Coronary artery (tissue), 2 donors: ENCODE data around the gene MYBPHL.
"Not testable (repeated sequence)": the region's sequence is repeated elsewhere in the genome, so short reads cannot be mapped to it uniquely, and the experiment has no call there.

ENCODE experiments used
- DNase-seq: peaks from one replicate; pipeline ENCODE4 v3.0.0-alpha.2; 2017; ENCODE audit warnings: low spot score
- H3K27ac ChIP-seq, 2 donors: fragments of 200-600 bp; sonication (generic); one replicate each; pipeline ENCODE4 v1.5.1; 2016 to 2019
- H3K4me3 ChIP-seq: fragments of 200-600 bp; sonication (generic); 2 replicates; pipeline ENCODE4 v1.5.1; 2016; ENCODE audit warnings: mild to moderate bottlenecking, moderate library complexity
- CTCF ChIP-seq: fragments of 200-600 bp; sonication (generic); IDR thresholded peaks from one replicate; pipeline ENCODE4 v1.5.1; 2019; ENCODE audit warnings: antibody characterized with exemption

MYBPHL gene

GRCh38 chr1:109309347-109309746 is 2.5 kb upstream of the MYBPHL start:
- no peak overlapping the region for H3K4me3 ChIP-seq
- no peak for TF ChIP-seq CTCF
- no peak for DNase-seq
- H3K27ac ChIP-seq = no peak overlapping the region

GRCh38 chr1:109307274-109308021 is 637 bp upstream of the MYBPHL start:
- Histone ChIP-seq H3K4me3 (no peak overlapping the region), H3K27ac (peak overlapping the region in 1 of 2 donors; percentile 46)
- no peak for DNase-seq
- no peak for TF ChIP-seq CTCF

GRCh38 chr1:109305991-109306390 is 820 bp downstream of the MYBPHL start:
- DNase-seq, H3K4me3 ChIP-seq: not testable (repeated sequence)
- H3K27ac ChIP-seq = peak overlapping the region in 1 of 2 donors; percentile 46

- no peak for TF ChIP-seq CTCF
- H3K27ac ChIP-seq = peak overlapping the region in 1 of 2 donors; percentile 12
- no peak for DNase-seq
- no peak overlapping the region for H3K4me3 ChIP-seq
Observed at GRCh38 chr1:109304226-109304920, 2.4 kb downstream of the MYBPHL start.

GRCh38 chr1:109301874-109302273 is 4.9 kb downstream of the MYBPHL start:
- DNase-seq = no peak
- Histone ChIP-seq H3K27ac (no peak overlapping the region), H3K4me3 (no peak overlapping the region)
- no peak for TF ChIP-seq CTCF

GRCh38 chr1:109300650-109301151 is 6.1 kb downstream of the MYBPHL start:
- TF ChIP-seq CTCF = no peak
- DNase-seq = no peak
- Histone ChIP-seq H3K27ac (no peak overlapping the region), H3K4me3 (no peak overlapping the region)

- no peak for TF ChIP-seq CTCF
- DNase-seq = no peak
- H3K4me3 ChIP-seq = peak overlapping the region; percentile 2
- H3K27ac ChIP-seq = peak overlapping the region in 1 of 2 donors; percentile 79
Observed at GRCh38 chr1:109299558-109300343, 7.1 kb downstream of the MYBPHL start.
